Kidney epithelial cell (primary cell): Measurements from ENCODE around the gene DOCK4. TPM values are rescaled to one million over a fixed set of nuclear protein-coding genes. Genes with fewer than 3 reads are reported as not detected.
A peak's percentile ranks its signal among the peaks of the same experiment; 100 is the strongest.

ENCODE experiments used
- DNase-seq: peaks from one replicate; pipeline ENCODE4 v3.0.0-alpha.2; 2010; ENCODE audit warnings: low read depth
- H3K27me3 ChIP-seq: 2 replicates; pipeline ENCODE4 v1.6.0; 2011; ENCODE audit warnings: low read length; ENCODE audit not compliant: control insufficient read depth, insufficient read depth
- H3K36me3 ChIP-seq: 2 replicates; pipeline ENCODE4 v1.5.1; 2011; ENCODE audit warnings: low read length; ENCODE audit not compliant: control insufficient read depth, insufficient read depth
- H3K4me3 ChIP-seq: 2 replicates; pipeline ENCODE4 v1.5.1; 2011; ENCODE audit warnings: low read depth, mild to moderate bottlenecking, control low read depth, low read length
- total RNA-seq: library from RNA; depleted of rRNA; stranded (reverse); fragments of >200 nt; gene quantifications from 2 replicates; pipeline ENCODE4 v1.2.3, GENCODE V29; 2015
- TF ChIP-seq, protein P1 (sequence below): IDR thresholded peaks from 2 replicates; pipeline ENCODE4 v1.5.1; 2011; ENCODE audit warnings: mild to moderate bottlenecking, moderate library complexity, low read length, control low read depth, inconsistent platforms; ENCODE audit not compliant: insufficient read depth, poor library complexity, severe bottlenecking

The DOCK4 gene
- total RNA-seq, 1 donor from 2014 or later = 16.8 TPM

- DNase-seq = peak; percentile 67
- Histone ChIP-seq H3K4me3 (no peak overlapping the region), H3K27me3 (no peaks in the 10 kb centered on the region), H3K36me3 (no peaks in the 10 kb centered on the region)
- TF ChIP-seq, protein P1, sequence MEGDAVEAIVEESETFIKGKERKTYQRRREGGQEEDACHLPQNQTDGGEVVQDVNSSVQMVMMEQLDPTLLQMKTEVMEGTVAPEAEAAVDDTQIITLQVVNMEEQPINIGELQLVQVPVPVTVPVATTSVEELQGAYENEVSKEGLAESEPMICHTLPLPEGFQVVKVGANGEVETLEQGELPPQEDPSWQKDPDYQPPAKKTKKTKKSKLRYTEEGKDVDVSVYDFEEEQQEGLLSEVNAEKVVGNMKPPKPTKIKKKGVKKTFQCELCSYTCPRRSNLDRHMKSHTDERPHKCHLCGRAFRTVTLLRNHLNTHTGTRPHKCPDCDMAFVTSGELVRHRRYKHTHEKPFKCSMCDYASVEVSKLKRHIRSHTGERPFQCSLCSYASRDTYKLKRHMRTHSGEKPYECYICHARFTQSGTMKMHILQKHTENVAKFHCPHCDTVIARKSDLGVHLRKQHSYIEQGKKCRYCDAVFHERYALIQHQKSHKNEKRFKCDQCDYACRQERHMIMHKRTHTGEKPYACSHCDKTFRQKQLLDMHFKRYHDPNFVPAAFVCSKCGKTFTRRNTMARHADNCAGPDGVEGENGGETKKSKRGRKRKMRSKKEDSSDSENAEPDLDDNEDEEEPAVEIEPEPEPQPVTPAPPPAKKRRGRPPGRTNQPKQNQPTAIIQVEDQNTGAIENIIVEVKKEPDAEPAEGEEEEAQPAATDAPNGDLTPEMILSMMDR = no peak
Observed at GRCh38 chr7:112001091-112001826, 204.9 kb downstream of the DOCK4 start.

DNA sequence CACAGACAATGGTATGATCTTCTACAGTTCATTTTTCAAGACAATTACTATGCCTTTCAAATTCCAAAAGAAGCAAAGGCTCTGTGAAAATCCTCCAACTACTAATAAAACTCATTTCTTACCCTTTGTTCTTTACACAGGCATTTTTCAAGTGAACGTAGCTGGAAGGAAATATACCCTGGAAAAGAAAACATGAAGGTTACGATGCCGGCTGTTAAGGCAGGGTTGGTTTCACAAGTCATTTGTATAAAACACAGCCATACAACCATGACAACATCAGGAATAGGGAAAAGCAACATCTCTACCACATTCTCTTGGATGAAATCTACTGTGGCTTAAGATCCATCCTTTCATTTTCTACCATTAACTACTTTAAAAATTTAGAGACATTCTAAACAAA, 207.9 kb downstream of the DOCK4 start:
- no peak for DNase-seq
- TF ChIP-seq, protein P1 = no peak
- no peak overlapping the region for H3K4me3 ChIP-seq
- no peaks in the 10 kb centered on the region for H3K36me3 ChIP-seq
- no peaks in the 10 kb centered on the region for H3K27me3 ChIP-seq

- Histone ChIP-seq H3K4me3 (no peak overlapping the region), H3K36me3 (no peaks in the 10 kb centered on the region), H3K27me3 (no peaks in the 10 kb centered on the region)
- no peak for DNase-seq
- TF ChIP-seq, protein P1 = no peak
Observed at GRCh38 chr7:111997546-111997945, 208.7 kb downstream of the DOCK4 start.

DNA sequence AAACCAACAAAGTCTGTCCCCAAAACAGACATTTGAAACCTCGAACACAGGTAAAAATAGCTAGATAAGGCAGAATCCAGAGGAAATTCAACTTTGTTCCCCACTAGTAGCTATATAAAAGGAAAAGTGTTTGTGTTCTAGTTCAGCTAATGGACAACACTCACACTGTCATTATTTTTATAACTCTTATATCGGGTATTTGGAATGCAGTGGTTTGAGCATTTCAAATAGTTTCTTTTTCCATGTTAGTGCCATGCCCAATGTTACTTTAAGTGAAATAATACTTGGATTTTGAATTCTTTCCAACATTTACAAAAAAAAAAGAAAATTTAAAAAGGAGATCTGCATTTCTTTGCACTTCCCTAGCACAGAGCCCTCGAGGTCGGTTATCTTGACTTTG, 213.6 kb downstream of the DOCK4 start:
- TF ChIP-seq, protein P1 = no peak
- no peak for DNase-seq
- H3K36me3 ChIP-seq = no peaks in the 10 kb centered on the region
- H3K4me3 ChIP-seq = no peak overlapping the region
- no peaks in the 10 kb centered on the region for H3K27me3 ChIP-seq

DNA sequence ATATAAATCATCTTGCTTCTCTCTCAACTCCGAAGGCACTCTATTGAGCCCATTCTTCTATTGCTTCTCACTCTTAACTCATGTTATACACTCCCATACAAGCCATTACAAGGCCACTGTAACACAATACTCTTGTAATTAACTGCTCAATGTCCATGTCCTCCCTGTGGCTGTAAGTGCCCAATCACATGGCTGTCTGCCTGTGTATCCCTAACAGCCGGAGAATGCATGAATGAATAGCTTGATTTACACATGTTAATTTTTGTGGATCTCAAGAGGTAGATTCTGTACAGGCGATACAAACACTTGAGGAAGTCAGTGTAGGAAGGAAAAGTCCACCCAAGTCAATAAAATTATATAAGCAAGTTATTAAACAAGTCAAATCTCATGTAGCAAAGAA, 215.6 kb downstream of the DOCK4 start:
- DNase-seq = no peak
- TF ChIP-seq, protein P1 = no peak
- no peaks in the 10 kb centered on the region for H3K27me3 ChIP-seq
- no peak overlapping the region for H3K4me3 ChIP-seq
- H3K36me3 ChIP-seq = no peaks in the 10 kb centered on the region

GRCh38 chr7:111987886-111988285, 218.3 kb downstream of the DOCK4 start:
- TF ChIP-seq, protein P1 = no peak
- Histone ChIP-seq H3K36me3 (no peaks in the 10 kb centered on the region), H3K27me3 (no peaks in the 10 kb centered on the region), H3K4me3 (no peak overlapping the region)
- no peak for DNase-seq
